ENCODE measurements around the gene ZFYVE9.
A peak's percentile ranks its signal among the peaks of the same experiment; 100 is the strongest.

Gene ZFYVE9

GRCh38 chr1:52238887-52239707 is 97.2 kb downstream of the ZFYVE9 start:
- H2BK5ac ChIP-seq (ENCODE audit: low read depth, low read length, poor library complexity): no peak overlapping the region
- no peak overlapping the region for H3K18ac ChIP-seq (ENCODE audit: low read length)
- no peaks in the 10 kb centered on the region for H3K79me2 ChIP-seq (ENCODE audit: control insufficient read depth, insufficient read depth, low read length, poor library complexity)
- no peak overlapping the region for H3K23ac ChIP-seq (ENCODE audit: low read length)
- WGBS (ENCODE audit: extremely low coverage, insufficient coverage, insufficient read length): no CpG with 5 or more reads among the region's 3 CpGs
- no peak overlapping the region for H3K4ac ChIP-seq (ENCODE audit: low read depth, low read length)
- no peak overlapping the region for H2BK12ac ChIP-seq (ENCODE audit: low read length)
- peak; percentile 69 to 88 for DNase-seq
- H4K91ac ChIP-seq (ENCODE audit: low read depth, low read length): no peak overlapping the region
- H3K4me2 ChIP-seq (ENCODE audit: low read length): no peak overlapping the region
- no peaks in the 10 kb centered on the region for H3K79me1 ChIP-seq (ENCODE audit: low read length)
- no peaks in the 10 kb centered on the region for H3K27me3 ChIP-seq (ENCODE audit: insufficient read depth, low read length)
- H3K4me1 ChIP-seq (ENCODE audit: control insufficient read depth in 1 of 2, insufficient read depth in 2 of 2, low read length in 2 of 2): peaks cover 2 to 4% of the 10 kb centered on the region in 2 experiments
- H3K36me3 ChIP-seq (ENCODE audit: control insufficient read depth in 1 of 2, insufficient read depth in 2 of 2, low read length in 2 of 2): no peaks in the 10 kb centered on the region
- H2AK5ac ChIP-seq (ENCODE audit: low read length): no peak overlapping the region
- no peaks in the 10 kb centered on the region for H3K9me3 ChIP-seq (ENCODE audit: insufficient read depth, low read depth, low read length)
- no peak overlapping the region for H3K9ac ChIP-seq (ENCODE audit: low read length)
- no peak overlapping the region for H4K8ac ChIP-seq (ENCODE audit: low read depth, low read length)
- H3K14ac ChIP-seq (ENCODE audit: low read length): no peak overlapping the region
- H2AFZ ChIP-seq (ENCODE audit: insufficient read depth, low read length, poor library complexity): no peak overlapping the region
- H4K12ac ChIP-seq (ENCODE audit: low read depth, low read length): no peak overlapping the region
- H2BK120ac ChIP-seq (ENCODE audit: insufficient read depth, low read length, poor library complexity): no peak overlapping the region
- no peak overlapping the region for H3K4me3 ChIP-seq (ENCODE audit: low read depth, low read length)
- H3K27ac ChIP-seq (ENCODE audit: low read depth, low read length): no peak overlapping the region

- Histone ChIP-seq H4K8ac (ENCODE audit: low read depth, low read length) (no peak overlapping the region), H3K4me2 (ENCODE audit: low read length) (no peak overlapping the region)
- WGBS (ENCODE audit: extremely low coverage, insufficient coverage, insufficient read length): no CpG with 5 or more reads among the region's 1 CpG
Measured at GRCh38 chr1:52239708-52240001, 97.8 kb downstream of the ZFYVE9 start.

GRCh38 chr1:52240592-52241210 is 98.8 kb downstream of the ZFYVE9 start:
- no peak overlapping the region for H4K12ac ChIP-seq (ENCODE audit: low read depth, low read length)
- H3K4me1 ChIP-seq (ENCODE audit: control insufficient read depth in 1 of 2, insufficient read depth in 2 of 2, low read length in 2 of 2): peaks cover 2 to 4% of the 10 kb centered on the region in 2 experiments
- WGBS (ENCODE audit: extremely low coverage, insufficient coverage, insufficient read length): no CpG with 5 or more reads among the region's 4 CpGs
- H2BK120ac ChIP-seq (ENCODE audit: insufficient read depth, low read length, poor library complexity): no peak overlapping the region
- H2AK5ac ChIP-seq (ENCODE audit: low read length): no peak overlapping the region
- no peak for DNase-seq
- no peak overlapping the region for H3K14ac ChIP-seq (ENCODE audit: low read length)
- H3K27ac ChIP-seq (ENCODE audit: low read depth, low read length): no peak overlapping the region
- no peaks in the 10 kb centered on the region for H3K79me2 ChIP-seq (ENCODE audit: control insufficient read depth, insufficient read depth, low read length, poor library complexity)
- no peak overlapping the region for H3K18ac ChIP-seq (ENCODE audit: low read length)
- no peak overlapping the region for H4K8ac ChIP-seq (ENCODE audit: low read depth, low read length)
- no peaks in the 10 kb centered on the region for H3K27me3 ChIP-seq (ENCODE audit: insufficient read depth, low read length)
- H2BK12ac ChIP-seq (ENCODE audit: low read length): no peak overlapping the region
- no peak overlapping the region for H3K4me3 ChIP-seq (ENCODE audit: low read depth, low read length)
- H3K79me1 ChIP-seq (ENCODE audit: low read length): no peaks in the 10 kb centered on the region
- H3K9ac ChIP-seq (ENCODE audit: low read length): no peak overlapping the region
- no peak overlapping the region for H3K4me2 ChIP-seq (ENCODE audit: low read length)
- H3K36me3 ChIP-seq (ENCODE audit: control insufficient read depth in 1 of 2, insufficient read depth in 2 of 2, low read length in 2 of 2): no peaks in the 10 kb centered on the region
- no peak overlapping the region for H2BK5ac ChIP-seq (ENCODE audit: low read depth, low read length, poor library complexity)
- no peak overlapping the region for H3K23ac ChIP-seq (ENCODE audit: low read length)
- H4K91ac ChIP-seq (ENCODE audit: low read depth, low read length): no peak overlapping the region
- no peak overlapping the region for H3K4ac ChIP-seq (ENCODE audit: low read depth, low read length)
- H2AFZ ChIP-seq (ENCODE audit: insufficient read depth, low read length, poor library complexity): no peak overlapping the region
- no peaks in the 10 kb centered on the region for H3K9me3 ChIP-seq (ENCODE audit: insufficient read depth, low read depth, low read length)

More at GRCh38 chr1:52239708-52240001, 97.8 kb downstream of the ZFYVE9 start:
- Histone ChIP-seq H3K9me3 (ENCODE audit: insufficient read depth, low read depth, low read length) (no peaks in the 10 kb centered on the region), H4K12ac (ENCODE audit: low read depth, low read length) (no peak overlapping the region), H2BK120ac (ENCODE audit: insufficient read depth, low read length, poor library complexity) (no peak overlapping the region), H3K4me3 (ENCODE audit: low read depth, low read length) (no peak overlapping the region), H3K23ac (ENCODE audit: low read length) (no peak overlapping the region), H2AK5ac (ENCODE audit: low read length) (no peak overlapping the region), H4K91ac (ENCODE audit: low read depth, low read length) (no peak overlapping the region), H3K79me1 (ENCODE audit: low read length) (no peaks in the 10 kb centered on the region), H3K36me3 (ENCODE audit: control insufficient read depth in 1 of 2, insufficient read depth in 2 of 2, low read length in 2 of 2) (no peaks in the 10 kb centered on the region), H3K27me3 (ENCODE audit: insufficient read depth, low read length) (no peaks in the 10 kb centered on the region), H2BK5ac (ENCODE audit: low read depth, low read length, poor library complexity) (no peak overlapping the region), H2AFZ (ENCODE audit: insufficient read depth, low read length, poor library complexity) (no peak overlapping the region), H3K18ac (ENCODE audit: low read length) (no peak overlapping the region), H3K27ac (ENCODE audit: low read depth, low read length) (no peak overlapping the region), H3K4me1 (ENCODE audit: control insufficient read depth in 1 of 2, insufficient read depth in 2 of 2, low read length in 2 of 2) (peaks cover 2 to 4% of the 10 kb centered on the region in 2 experiments), H3K14ac (ENCODE audit: low read length) (no peak overlapping the region), H2BK12ac (ENCODE audit: low read length) (no peak overlapping the region), H3K9ac (ENCODE audit: low read length) (no peak overlapping the region), H3K79me2 (ENCODE audit: control insufficient read depth, insufficient read depth, low read length, poor library complexity) (no peaks in the 10 kb centered on the region), H3K4ac (ENCODE audit: low read depth, low read length) (no peak overlapping the region)
- DNase-seq: no peak

GRCh38 chr1:52243221-52243987 is 101.5 kb downstream of the ZFYVE9 start:
- Histone ChIP-seq H3K9me3 (ENCODE audit: insufficient read depth, low read depth, low read length) (no peaks in the 10 kb centered on the region), H3K4ac (ENCODE audit: low read depth, low read length) (no peak overlapping the region), H2BK12ac (ENCODE audit: low read length) (no peak overlapping the region), H3K4me1 (ENCODE audit: control insufficient read depth in 1 of 2, insufficient read depth in 2 of 2, low read length in 2 of 2) (peaks cover 2 to 4% of the 10 kb centered on the region in 2 experiments), H2BK5ac (ENCODE audit: low read depth, low read length, poor library complexity) (no peak overlapping the region), H2AFZ (ENCODE audit: insufficient read depth, low read length, poor library complexity) (no peak overlapping the region), H4K12ac (ENCODE audit: low read depth, low read length) (no peak overlapping the region), H4K8ac (ENCODE audit: low read depth, low read length) (no peak overlapping the region), H3K79me1 (ENCODE audit: low read length) (no peaks in the 10 kb centered on the region), H3K27me3 (ENCODE audit: insufficient read depth, low read length) (no peaks in the 10 kb centered on the region), H2AK5ac (ENCODE audit: low read length) (no peak overlapping the region), H3K4me2 (ENCODE audit: low read length) (no peak overlapping the region), H3K27ac (ENCODE audit: low read depth, low read length) (no peak overlapping the region), H3K4me3 (ENCODE audit: low read depth, low read length) (no peak overlapping the region), H3K9ac (ENCODE audit: low read length) (no peak overlapping the region), H3K36me3 (ENCODE audit: control insufficient read depth in 1 of 2, insufficient read depth in 2 of 2, low read length in 2 of 2) (no peaks in the 10 kb centered on the region), H3K79me2 (ENCODE audit: control insufficient read depth, insufficient read depth, low read length, poor library complexity) (no peaks in the 10 kb centered on the region), H2BK120ac (ENCODE audit: insufficient read depth, low read length, poor library complexity) (no peak overlapping the region), H3K14ac (ENCODE audit: low read length) (no peak overlapping the region), H3K18ac (ENCODE audit: low read length) (no peak overlapping the region), H3K23ac (ENCODE audit: low read length) (no peak overlapping the region), H4K91ac (ENCODE audit: low read depth, low read length) (no peak overlapping the region)
- 100% methylated on average over 1 of the region's 3 CpGs for WGBS (ENCODE audit: extremely low coverage, insufficient coverage, insufficient read length)
- DNase-seq: peak in 1 of 2 donors; percentile 58

All from trophoblast cell (in vitro differentiated cells and primary cell).